OCI-LY3 (cell line): Measurements from ENCODE around the gene SKIDA1.

Experiments used
- H2AFZ ChIP-seq: fragments of 200-600, 300-600 bp; shearing (Covaris generic); 2 replicates; pipeline ENCODE4 v1.6.0; 2014; ENCODE audit warnings: antibody characterized with exemption, low read depth, low read length
- H3K27ac ChIP-seq: fragments of 200-600, 300-600 bp; sonication (generic); 2 replicates; pipeline ENCODE4 v1.5.1; 2014; ENCODE audit warnings: mild to moderate bottlenecking, low read length, moderate library complexity, mixed read lengths
- H3K27me3 ChIP-seq: fragments of 200-600, 300-600 bp; sonication (generic); 2 replicates; pipeline ENCODE4 v1.6.1; 2014; ENCODE audit warnings: low read depth, low read length, mixed read lengths
- H3K36me3 ChIP-seq: fragments of 200-600, 300-600 bp; sonication (generic); replicated peaks from 2 replicates; pipeline ENCODE3; 2014; ENCODE audit warnings: low read depth, low read length, mixed read lengths
- H3K4me1 ChIP-seq: fragments of 300-600, 200-600 bp; sonication (generic); 2 replicates; pipeline ENCODE4 v1.6.1; 2014; ENCODE audit warnings: low read length, mixed read lengths
- H3K4me2 ChIP-seq: fragments of 200-600, 300-600 bp; sonication (generic); 2 replicates; pipeline ENCODE4 v1.6.1; 2014; ENCODE audit warnings: low read length, mixed read lengths
- H3K4me3 ChIP-seq: fragments of 300-600, 200-600 bp; sonication (generic); 2 replicates; pipeline ENCODE4 v1.5.1; 2014; ENCODE audit warnings: antibody characterized with exemption, mild to moderate bottlenecking, low read length, moderate library complexity
- H3K79me2 ChIP-seq: fragments of 300-600, 200-600 bp; shearing (Covaris generic); 2 replicates; pipeline ENCODE4 v1.6.1; 2014; ENCODE audit warnings: mild to moderate bottlenecking, low read length, mixed read lengths
- H3K9ac ChIP-seq: fragments of 300-600, 200-600 bp; shearing (Covaris generic); 2 replicates; pipeline ENCODE4 v1.6.0; 2014; ENCODE audit warnings: mild to moderate bottlenecking, low read length, moderate library complexity
- H3K9me3 ChIP-seq: fragments of 200-600, 300-600 bp; shearing (Covaris generic); 2 replicates; pipeline ENCODE4 v1.6.1; 2014; ENCODE audit warnings: low read length, mixed read lengths; ENCODE audit not compliant: insufficient read depth
- H4K20me1 ChIP-seq: fragments of 200-600, 300-600 bp; sonication (generic); 2 replicates; pipeline ENCODE4 v1.6.1; 2016; ENCODE audit warnings: low read length, mixed read lengths; ENCODE audit not compliant: insufficient read depth
- CTCF ChIP-seq: fragments of 200-600, 300-600 bp; sonication (generic); IDR thresholded peaks from 2 replicates; pipeline ENCODE4 v1.5.1; 2014; ENCODE audit warnings: antibody characterized with exemption, low read length, low read depth
- EZH2phosphoT487 ChIP-seq: fragments of 200-600 bp; shearing (Covaris generic); IDR thresholded peaks from 2 replicates; pipeline ENCODE4 v1.6.1; 2018; ENCODE audit warnings: antibody characterized with exemption, mixed run types, low read depth

SKIDA1 gene

DNA sequence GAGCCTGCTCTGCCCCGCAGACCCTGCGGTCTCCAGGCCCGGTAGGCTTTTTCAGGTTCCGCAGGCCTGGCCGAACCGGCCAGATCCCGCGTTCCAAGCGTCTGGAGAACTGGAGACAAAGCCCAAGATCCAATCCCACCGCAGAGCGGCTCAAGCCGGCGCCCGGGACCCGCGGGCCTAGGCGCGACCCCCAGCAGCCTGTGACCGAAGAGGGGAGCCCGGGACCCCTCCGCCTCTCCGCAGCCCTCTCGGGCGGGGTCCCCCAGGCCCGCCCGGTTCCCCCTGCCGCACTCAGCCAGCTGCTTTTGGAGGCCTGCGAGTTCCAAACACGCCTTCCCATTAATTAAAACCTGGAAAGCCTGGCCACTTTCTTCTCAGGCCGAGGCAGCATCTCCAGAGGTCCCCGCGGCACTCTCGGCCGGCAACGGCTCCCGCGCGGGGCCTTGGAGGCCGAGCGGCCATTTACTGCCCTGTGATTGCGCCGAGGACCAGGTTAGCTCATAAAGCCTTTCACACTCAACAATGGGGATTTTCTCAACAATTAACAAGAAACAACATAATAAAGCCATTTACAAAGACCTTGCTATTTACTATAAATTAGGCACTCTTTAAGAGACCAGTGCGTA is 16.7 kb downstream of the SKIDA1 start:
- no peak overlapping the region for H3K9ac ChIP-seq
- H3K9me3 ChIP-seq, result no peaks in the 10 kb centered on the region
- no peak for TF ChIP-seq CTCF
- TF ChIP-seq EZH2phosphoT487, result no peak
- H2AFZ ChIP-seq, result no peak overlapping the region
- H3K27ac ChIP-seq, result no peak overlapping the region
- H3K36me3 ChIP-seq, result no peaks in the 10 kb centered on the region
- H3K4me1 ChIP-seq, result no peaks in the 10 kb centered on the region
- no peak overlapping the region for H3K4me3 ChIP-seq
- peaks cover 14% of the 10 kb centered on the region; the same call in 1 of the 2 replicates for H3K27me3 ChIP-seq
- no peaks in the 10 kb centered on the region for H4K20me1 ChIP-seq
- H3K79me2 ChIP-seq, result no peaks in the 10 kb centered on the region
- no peak overlapping the region for H3K4me2 ChIP-seq

- Histone ChIP-seq H3K27me3 (peaks cover 10% of the 10 kb centered on the region; the same call in 1 of the 2 replicates), H3K9ac (no peak overlapping the region), H3K9me3 (no peaks in the 10 kb centered on the region), H3K4me3 (no peak overlapping the region), H3K27ac (no peak overlapping the region), H4K20me1 (no peaks in the 10 kb centered on the region), H3K4me1 (no peaks in the 10 kb centered on the region), H3K4me2 (no peak overlapping the region), H3K36me3 (no peaks in the 10 kb centered on the region), H3K79me2 (no peaks in the 10 kb centered on the region), H2AFZ (no peak overlapping the region)
- TF ChIP-seq CTCF, result no peak
- no peak for TF ChIP-seq EZH2phosphoT487
Observed at GRCh38 chr10:21507150-21507549, 18.3 kb downstream of the SKIDA1 start.

DNA sequence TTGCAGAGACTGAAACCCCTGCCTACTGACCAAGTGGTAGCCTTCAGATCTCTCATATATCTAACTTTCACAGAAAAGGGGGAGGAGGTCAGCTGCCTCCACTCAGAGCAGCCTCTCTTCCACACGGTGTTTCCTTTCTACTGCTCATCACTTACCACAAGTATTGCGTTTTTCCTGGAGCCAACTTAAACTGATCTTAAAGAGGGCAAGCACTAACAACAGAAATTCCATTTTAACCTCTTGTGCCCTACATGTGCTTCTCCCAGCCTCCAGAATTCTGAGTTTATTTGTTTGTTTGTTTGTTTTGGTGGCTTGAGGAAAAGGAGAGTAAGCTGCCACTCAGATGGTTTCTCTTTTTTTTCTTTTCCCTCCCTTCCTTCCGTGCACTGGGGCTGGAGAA is 19.1 kb downstream of the SKIDA1 start:
- Histone ChIP-seq H3K4me2 (no peak overlapping the region), H4K20me1 (no peaks in the 10 kb centered on the region), H3K4me3 (no peak overlapping the region), H2AFZ (no peak overlapping the region), H3K9ac (no peak overlapping the region), H3K4me1 (no peaks in the 10 kb centered on the region), H3K36me3 (no peaks in the 10 kb centered on the region), H3K79me2 (no peaks in the 10 kb centered on the region), H3K27ac (no peak overlapping the region), H3K9me3 (no peaks in the 10 kb centered on the region), H3K27me3 (peaks cover 14% of the 10 kb centered on the region; the same call in 1 of the 2 replicates)
- no peak for TF ChIP-seq EZH2phosphoT487
- no peak for TF ChIP-seq CTCF

- Histone ChIP-seq H3K4me2 (no peak overlapping the region), H3K36me3 (no peaks in the 10 kb centered on the region), H3K9me3 (no peaks in the 10 kb centered on the region), H3K79me2 (no peaks in the 10 kb centered on the region), H3K4me1 (peaks cover 5% of the 10 kb centered on the region), H2AFZ (no peak overlapping the region), H3K4me3 (no peak overlapping the region), H4K20me1 (no peaks in the 10 kb centered on the region), H3K27me3 (peaks cover 14% of the 10 kb centered on the region; the same call in 1 of the 2 replicates), H3K27ac (no peak overlapping the region), H3K9ac (no peak overlapping the region)
- TF ChIP-seq CTCF, result no peak
- no peak for TF ChIP-seq EZH2phosphoT487
Observed at GRCh38 chr10:21505711-21506278, 19.7 kb downstream of the SKIDA1 start.
